HG02943 (cell line): Measurements from ENCODE around the gene PLPPR2.
A peak's percentile ranks its signal among the peaks of the same experiment; 100 is the strongest.
"Not testable (repeated sequence)": the region's sequence is repeated elsewhere in the genome, so short reads cannot be mapped to it uniquely, and the experiment has no call there.

ENCODE experiments used
- ATAC-seq: cut with Tn5 transposase; IDR thresholded peaks from one replicate; pipeline ENCODE4 v1.9.1; 2021; ENCODE audit warnings: mild to moderate bottlenecking, low read depth, moderate library complexity; ENCODE audit not compliant: unreplicated experiment

The PLPPR2 gene

GRCh38 chr19:11367528-11367927 lies 12.3 kb downstream of the PLPPR2 start:
- no peak for ATAC-seq

- ATAC-seq, result no peak
Measured at GRCh38 chr19:11370744-11371143, 15.5 kb downstream of the PLPPR2 start.

GRCh38 chr19:11373166-11373884 lies 18.1 kb downstream of the PLPPR2 start:
- no peak for ATAC-seq

GRCh38 chr19:11373885-11374432 lies 18.7 kb downstream of the PLPPR2 start:
- ATAC-seq, result no peak

- ATAC-seq, result peak; percentile 86
Measured at GRCh38 chr19:11374433-11375142, 19.4 kb downstream of the PLPPR2 start, which contains the start of gene SWSAP1. Gene SWSAP1, plus strand, starts transcription at chr19:11374666. Its CDS starts 15 bp downstream, at chr19:11374681.

GRCh38 chr19:11375143-11375948 lies 20.1 kb downstream of the PLPPR2 start:
- ATAC-seq, result peak; percentile 31

GRCh38 chr19:11377237-11377636 lies 22.0 kb downstream of the PLPPR2 start:
- ATAC-seq, result no peak

GRCh38 chr19:11377756-11378155 lies 22.5 kb downstream of the PLPPR2 start:
- ATAC-seq, result no peak

- no peak for ATAC-seq
Measured at GRCh38 chr19:11378319-11379189, 23.3 kb downstream of the PLPPR2 start.

- not testable (repeated sequence) for ATAC-seq
Measured at GRCh38 chr19:11379269-11379845, 24.1 kb downstream of the PLPPR2 start.

- ATAC-seq, result no peak
Measured at GRCh38 chr19:11379857-11380350, 24.7 kb downstream of the PLPPR2 start.

GRCh38 chr19:11380653-11381537 lies 25.7 kb downstream of the PLPPR2 start:
- ATAC-seq, result peak; percentile 82

- ATAC-seq, result no peak
Measured at GRCh38 chr19:11382898-11383705, 27.9 kb downstream of the PLPPR2 start.

GRCh38 chr19:11383706-11384048 lies 28.4 kb downstream of the PLPPR2 start:
- ATAC-seq, result no peak

GRCh38 chr19:11384778-11385129 lies 29.5 kb downstream of the PLPPR2 start:
- no peak for ATAC-seq

- no peak for ATAC-seq
Measured at GRCh38 chr19:11387162-11388034, 32.2 kb downstream of the PLPPR2 start.

- no peak for ATAC-seq
Measured at GRCh38 chr19:11390359-11390758, 35.1 kb downstream of the PLPPR2 start.
